ENCODE data around the gene ANKS1B. TPM values are rescaled to one million over a fixed set of nuclear protein-coding genes. Genes with fewer than 3 reads are reported as not detected.

Gene ANKS1B
- total RNA-seq, 1 experiment from 2014 or later: 18.8 TPM

DNA sequence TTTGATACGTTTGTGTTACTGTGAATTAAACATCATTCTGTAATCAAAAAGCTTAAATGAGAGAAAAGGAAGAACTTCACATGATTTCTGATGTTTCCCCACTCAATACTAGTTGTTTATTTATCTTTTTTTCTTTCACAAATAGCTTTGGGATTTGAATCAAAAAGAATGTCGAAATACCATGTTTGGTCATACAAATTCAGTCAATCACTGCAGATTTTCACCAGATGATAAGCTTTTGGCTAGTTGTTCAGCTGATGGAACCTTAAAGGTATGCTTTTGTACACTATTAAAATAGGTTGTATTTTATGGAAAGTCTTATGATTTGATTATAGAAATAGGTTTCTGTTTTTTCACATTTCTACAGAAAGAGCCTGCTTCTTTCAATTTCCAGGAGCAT lies 1298.1 kb downstream of the ANKS1B start:
- Mint-ChIP-seq H3K9me3 (ENCODE audit: unreplicated experiment) (no peaks in the 10 kb centered on the region), H3K36me3 (ENCODE audit: insufficient read depth, unreplicated experiment) (peaks cover 51% of the 10 kb centered on the region), H3K27ac (ENCODE audit: low read depth, unreplicated experiment) (no peak overlapping the region), H3K4me3 (ENCODE audit: unreplicated experiment) (no peak overlapping the region), H3K4me1 (ENCODE audit: insufficient read depth, unreplicated experiment) (no peaks in the 10 kb centered on the region), H3K27me3 (ENCODE audit: insufficient read depth, unreplicated experiment) (no peaks in the 10 kb centered on the region)
- TF ChIP-seq CTCF (IDR thresholded peaks at IDR 0.05; ENCODE audit: unreplicated experiment): no peak
- POLR2A ChIA-PET: no interaction called here
- no TSS peak for BruUV-seq (replicated peaks)
- peak; percentile 1 for DNase-seq (ENCODE audit: unreplicated experiment)
- intact Hi-C loops (cut with micrococcal nuclease): no loop called here
- CTCF ChIA-PET: no interaction called here

Other genes starting within 250 kb of the ANKS1B start
- gene BLTP3B, start 157.9 kb upstream of the ANKS1B start, total RNA-seq (2022): 17.7 and 20.1 TPM in 2 replicates
- 26.4 and 28.8 TPM in 2 replicates for gene ACTR6, start 215.9 kb upstream of the ANKS1B start, total RNA-seq (2022)

All from MCF 10A (cell line).